ENCODE results near the gene CCDC8.
"Not testable (repeated sequence)": the region's sequence is repeated elsewhere in the genome, so short reads cannot be mapped to it uniquely, and the experiment has no call there.

Gene CCDC8, protein sequence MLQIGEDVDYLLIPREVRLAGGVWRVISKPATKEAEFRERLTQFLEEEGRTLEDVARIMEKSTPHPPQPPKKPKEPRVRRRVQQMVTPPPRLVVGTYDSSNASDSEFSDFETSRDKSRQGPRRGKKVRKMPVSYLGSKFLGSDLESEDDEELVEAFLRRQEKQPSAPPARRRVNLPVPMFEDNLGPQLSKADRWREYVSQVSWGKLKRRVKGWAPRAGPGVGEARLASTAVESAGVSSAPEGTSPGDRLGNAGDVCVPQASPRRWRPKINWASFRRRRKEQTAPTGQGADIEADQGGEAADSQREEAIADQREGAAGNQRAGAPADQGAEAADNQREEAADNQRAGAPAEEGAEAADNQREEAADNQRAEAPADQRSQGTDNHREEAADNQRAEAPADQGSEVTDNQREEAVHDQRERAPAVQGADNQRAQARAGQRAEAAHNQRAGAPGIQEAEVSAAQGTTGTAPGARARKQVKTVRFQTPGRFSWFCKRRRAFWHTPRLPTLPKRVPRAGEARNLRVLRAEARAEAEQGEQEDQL

GRCh38 chr19:46413262-46414031 lies at the start of gene CCDC8:
CCDC8 (minus strand) TSS chr19:46413564; CDS start chr19:46412810, 754 bp downstream.
- DNase-seq: no peak

DNA sequence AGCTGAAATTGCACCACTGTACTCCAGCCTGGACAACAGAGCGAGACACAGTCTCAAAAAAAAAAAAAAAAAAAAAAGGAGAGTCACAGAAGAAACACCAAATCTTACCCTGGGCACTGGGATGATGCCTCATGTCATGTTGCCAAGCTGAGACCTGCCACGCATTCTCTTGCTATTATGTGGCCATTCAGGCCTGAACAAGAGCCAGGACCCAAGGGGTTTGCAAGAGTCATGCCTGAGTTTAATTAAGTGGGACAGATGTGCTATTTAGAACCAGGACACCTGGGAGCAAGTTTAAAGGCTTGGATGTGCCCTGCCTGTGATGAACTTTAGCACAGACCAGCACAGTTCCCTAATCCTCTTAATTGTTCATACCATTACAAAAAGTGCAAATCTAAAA lies 48.2 kb upstream of the CCDC8 start:
- DNase-seq: no peak

GRCh38 chr19:46460981-46461380 lies 47.6 kb upstream of the CCDC8 start:
- no peak for DNase-seq

DNA sequence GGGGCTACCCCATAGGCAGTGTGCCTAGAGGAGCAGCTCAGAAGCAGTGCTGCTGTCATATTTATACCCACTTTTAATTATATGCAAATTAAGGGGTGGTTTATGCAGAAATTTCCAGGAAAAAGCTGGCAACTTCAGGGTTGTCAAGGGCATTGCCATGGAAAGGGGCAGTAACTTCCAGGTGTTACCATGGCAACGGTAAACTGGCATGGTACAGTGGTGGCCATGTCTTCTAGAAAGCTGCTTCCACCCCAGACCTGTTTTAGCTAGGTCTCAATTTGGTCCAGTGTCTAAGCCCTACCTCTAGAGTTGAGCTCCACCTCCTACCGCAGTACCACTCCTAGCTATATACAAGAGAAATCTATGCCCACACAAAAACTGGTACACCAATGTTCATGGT lies 46.7 kb upstream of the CCDC8 start:
- DNase-seq: no peak

DNA sequence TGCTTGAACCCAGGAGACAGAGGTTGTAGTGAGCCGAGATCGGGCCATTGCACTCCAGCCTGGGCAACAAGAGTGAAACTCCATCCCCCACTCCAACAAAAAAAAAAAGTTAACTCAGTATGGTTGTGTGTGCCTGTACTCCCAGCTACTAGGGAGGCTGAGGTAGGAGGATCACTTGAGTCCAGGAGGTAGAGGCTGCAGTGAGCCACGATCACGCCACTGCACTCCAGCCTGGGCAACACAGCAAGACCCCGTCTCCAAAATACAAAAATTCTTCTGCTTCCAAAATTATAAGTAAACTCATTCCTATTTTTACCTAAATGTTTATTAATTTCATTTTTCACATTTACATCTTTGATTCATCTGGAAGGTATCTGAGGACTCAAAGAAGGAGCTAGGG lies 43.6 kb upstream of the CCDC8 start:
- no peak for DNase-seq

DNA sequence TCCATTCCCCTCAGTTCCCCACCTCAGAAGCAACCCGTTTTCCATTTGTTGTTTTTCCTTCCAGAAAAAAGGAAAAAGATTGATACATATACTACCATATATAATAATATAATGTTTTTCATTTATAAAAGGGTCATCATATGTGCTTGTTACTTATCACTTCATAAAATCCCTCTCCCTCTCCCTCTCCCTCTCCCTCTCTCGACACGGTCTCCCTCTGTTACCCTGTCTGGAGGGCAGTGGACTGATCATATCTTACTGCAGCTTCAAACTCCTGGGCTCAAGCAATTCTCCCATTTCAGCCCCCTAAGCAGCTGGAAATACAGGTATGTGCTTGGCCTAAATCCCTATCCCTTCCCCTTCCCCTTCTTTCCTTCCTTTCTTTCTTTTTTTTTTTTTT lies 40.9 kb upstream of the CCDC8 start:
- DNase-seq: no peak

- DNase-seq: no peak
Measured at GRCh38 chr19:46453661-46454060, 40.3 kb upstream of the CCDC8 start.

GRCh38 chr19:46452186-46452585 lies 38.8 kb upstream of the CCDC8 start:
- no peak for DNase-seq

DNA sequence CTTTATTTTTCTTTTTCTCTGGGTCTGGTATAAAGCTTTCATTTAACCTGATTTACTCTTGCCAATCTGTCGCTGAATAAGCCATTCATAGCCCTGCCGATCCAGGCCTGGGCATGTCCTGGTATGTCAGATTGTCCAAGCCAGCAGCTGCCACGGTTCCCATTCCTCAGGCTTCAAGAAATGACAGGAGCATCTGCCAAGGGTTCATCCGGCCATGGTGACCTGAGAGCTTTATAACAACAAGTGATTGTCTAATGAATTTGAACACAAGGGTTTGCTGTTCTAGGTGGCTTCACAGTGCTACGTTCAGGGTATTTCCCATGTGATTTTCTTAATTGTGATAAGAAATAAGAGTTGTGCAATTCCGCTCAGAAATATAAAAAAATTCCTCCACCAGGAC lies 38.0 kb upstream of the CCDC8 start:
- no peak for DNase-seq

GRCh38 chr19:46450737-46451136 lies 37.4 kb upstream of the CCDC8 start:
- DNase-seq: no peak

DNA sequence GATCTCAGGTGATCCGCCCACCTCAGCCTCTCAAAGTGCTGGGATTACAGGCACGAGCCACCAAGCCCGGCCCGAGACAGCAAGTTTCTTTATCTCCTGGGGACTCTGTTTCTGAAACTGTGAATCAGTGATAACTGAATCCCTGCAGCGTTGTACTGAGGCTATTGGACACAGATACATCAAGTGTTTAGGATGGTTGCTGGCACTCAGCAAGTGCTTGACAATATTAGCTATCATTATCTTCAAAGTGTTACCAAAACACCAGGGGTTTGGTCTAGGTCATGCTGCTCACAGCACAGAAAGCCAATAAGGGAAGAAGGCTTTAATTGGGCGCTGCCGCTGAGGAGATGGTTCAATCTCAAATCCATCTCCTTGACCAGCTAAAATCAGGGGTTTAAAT lies 35.9 kb upstream of the CCDC8 start:
- no peak for DNase-seq

DNA sequence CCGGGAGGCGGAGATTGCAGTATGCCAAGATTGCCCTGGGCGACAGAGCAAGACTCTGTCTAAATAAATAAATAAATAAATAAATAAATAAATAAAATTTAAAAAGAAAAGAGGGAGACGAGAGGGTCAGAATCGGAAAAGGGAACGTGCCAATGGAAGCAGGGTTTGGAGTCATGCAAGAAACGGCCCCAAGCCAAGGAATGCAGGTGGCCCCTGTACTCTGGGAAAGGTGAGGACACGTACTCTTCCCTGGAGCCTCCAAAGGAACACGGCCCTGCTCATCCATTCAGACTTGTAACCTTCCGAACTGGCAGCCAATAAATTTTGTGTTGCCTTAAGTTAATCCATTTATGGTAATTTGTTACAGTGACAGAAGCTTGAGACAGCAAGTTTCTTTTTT lies 35.2 kb upstream of the CCDC8 start:
- no peak for DNase-seq

DNA sequence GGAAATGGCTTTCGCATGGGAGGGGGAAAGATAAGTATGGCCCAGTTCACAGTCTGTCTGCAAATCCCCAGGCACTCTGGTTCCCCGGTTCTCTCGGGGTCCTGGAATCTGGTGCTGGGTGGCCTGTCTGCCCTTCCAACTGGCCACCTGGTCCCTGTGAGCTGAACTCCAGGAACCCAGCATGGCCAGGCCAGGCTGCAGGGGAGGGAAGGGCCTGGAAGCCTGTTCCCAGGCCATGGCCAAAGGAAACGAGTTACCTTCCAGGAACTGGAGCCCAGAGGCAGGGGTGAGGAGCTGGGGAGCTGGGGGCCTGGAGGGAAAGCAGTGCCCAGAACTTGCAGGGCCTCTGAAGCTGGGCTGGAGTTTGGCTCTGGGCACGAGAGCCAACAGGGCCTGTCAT lies 34.5 kb upstream of the CCDC8 start:
- DNase-seq: no peak

DNA sequence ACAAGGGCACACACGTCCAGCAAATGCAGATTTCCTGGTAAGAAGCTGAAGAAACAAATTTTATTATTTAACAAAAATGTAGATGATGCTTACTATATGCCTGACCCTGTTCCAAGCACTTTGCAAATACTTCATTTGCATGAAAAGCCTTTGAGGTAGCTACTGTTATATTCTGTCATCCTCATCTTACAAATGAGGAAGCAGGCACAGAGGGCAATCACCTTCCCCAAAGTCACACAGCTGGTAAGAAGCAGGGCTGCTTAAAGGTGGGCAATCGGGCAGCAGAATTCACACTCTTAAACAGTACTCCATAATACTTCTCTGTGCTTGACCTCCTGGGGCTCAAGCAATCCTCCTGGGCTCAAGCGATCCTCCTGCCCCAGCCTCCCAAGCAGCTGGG lies 33.6 kb upstream of the CCDC8 start:
- no peak for DNase-seq

DNA sequence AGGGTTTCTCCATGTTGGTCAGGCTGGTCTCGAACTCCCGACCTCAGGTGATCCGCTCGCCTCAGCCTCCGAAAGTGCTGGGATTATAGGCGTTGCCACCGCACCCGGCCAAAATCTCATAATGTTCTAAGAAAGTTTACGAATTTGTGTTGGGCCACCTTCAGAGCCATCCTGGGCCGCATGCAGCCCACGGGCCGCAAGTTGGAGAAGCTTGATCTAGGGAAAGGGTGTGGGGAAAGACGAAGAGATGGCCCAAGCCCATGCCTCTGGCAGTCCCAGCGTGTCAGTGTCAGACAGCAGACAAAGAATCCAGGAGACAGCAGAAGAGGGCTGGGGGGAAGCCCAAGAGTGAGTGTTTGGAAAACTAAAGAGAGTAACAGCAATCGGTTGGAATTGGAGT lies 32.7 kb upstream of the CCDC8 start:
- DNase-seq: no peak

DNA sequence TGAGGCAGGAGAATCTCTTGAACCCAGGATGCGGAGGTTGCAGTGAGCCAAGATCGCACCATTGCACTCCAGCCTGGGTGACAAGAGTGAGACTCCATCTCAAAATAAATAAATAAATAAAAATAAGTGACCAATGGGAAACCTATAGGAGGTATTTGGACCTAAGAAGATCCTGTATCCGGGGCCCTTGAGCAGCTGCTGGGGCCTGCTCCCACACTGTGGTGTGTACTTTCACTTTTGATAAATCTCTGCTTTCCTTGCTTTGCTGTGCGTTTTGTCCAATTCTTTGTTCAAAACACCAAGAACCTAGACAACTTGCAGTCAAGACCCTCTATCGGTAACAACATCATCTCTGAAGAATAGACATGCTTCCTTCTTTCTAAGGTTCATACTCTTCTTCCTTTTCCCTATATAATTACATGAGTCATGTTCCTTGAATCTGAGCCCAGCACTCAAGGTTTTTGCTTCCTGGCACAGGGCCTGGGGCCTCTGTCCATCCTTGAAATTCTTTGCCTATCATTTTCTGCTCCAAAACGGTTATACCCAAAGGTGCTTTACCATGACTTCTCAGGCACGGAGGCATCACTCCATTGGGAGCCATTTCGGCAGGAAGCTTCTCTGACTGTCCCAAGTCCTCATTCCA lies 29.6 kb upstream of the CCDC8 start:
- DNase-seq: no peak

DNA sequence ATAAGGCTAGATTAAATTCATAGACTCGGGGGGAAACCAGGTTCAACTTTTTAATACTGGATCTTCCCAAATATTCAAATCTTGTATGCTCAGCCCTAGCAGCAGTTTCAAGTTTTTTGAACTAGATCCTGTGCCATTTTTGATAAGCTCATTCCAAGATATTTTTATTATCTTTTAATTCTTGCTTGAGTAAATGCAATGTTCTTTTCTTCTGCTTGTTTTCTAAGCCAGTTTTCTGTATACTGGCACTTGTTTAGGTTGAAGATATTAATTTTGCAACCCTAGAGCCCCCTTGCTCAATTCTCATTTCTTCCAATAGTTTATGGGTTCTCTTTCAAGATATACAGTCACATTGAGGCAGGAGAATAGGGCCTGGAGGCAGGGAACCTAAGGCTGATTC lies 28.5 kb upstream of the CCDC8 start:
- DNase-seq: no peak

DNA sequence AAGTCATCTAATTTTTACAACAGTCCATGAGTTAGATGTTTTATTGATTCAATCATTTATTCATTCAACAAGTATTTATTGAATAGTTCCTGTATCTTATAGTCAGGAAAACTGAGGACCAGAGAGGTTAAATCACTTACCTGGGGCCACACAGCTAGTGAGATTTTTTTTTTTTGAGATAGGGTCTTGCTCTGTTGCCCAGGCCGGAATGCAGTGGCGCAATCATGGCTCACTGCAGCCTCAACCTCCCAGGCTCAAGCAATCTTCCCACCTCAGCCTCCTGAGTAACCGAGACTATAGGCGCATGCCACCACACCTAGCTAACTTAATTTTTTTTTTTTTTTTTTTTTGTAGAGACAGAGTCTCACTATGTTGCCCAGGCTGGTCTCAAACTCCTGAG lies 22.3 kb upstream of the CCDC8 start:
- DNase-seq: not testable (repeated sequence)

- DNase-seq: no peak
Measured at GRCh38 chr19:46435009-46435408, 21.6 kb upstream of the CCDC8 start.

DNA sequence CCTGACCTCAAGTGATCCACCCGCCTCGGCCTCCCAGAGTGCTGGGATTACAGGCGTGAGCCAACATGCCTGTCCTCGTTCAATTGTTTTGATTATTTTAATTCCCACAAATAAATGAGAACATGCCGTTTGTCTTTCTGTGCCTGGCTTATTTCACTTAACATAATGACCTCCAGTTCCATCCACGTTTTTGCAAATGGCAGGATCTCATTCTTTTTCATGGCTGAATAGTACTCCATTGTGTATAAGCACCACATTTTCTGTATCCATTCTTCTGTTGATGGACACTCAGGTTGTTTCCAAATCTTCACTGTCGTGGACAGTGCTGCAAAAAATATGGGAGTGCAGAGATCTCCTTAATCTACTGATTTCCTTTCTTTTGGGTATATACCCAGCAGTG lies 20.1 kb upstream of the CCDC8 start:
- DNase-seq: not testable (repeated sequence)

GRCh38 chr19:46431824-46432223 lies 18.5 kb upstream of the CCDC8 start:
- no peak for DNase-seq

DNA sequence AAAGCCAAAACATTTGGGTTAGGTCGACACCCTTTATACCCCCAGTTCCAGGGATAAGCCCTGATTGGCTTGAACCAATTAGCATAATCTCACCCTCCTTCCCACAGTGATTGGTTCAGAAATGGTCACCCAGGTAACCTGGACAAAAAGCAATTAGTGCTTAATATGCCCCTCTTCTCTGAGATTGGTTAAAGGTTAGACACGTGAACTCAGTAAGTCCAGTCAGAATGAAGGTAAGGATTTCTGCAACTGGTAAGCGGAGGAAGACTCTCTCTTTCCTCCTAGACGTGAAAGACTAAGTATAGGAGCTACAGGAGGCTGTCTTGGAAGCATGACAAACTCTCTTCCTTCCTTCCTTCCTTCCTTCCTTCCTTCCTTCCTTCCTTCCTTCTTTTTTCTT lies 16.6 kb upstream of the CCDC8 start:
- DNase-seq: no peak
